ENCODE data around the gene SLC13A3.

SLC13A3 gene

DNA sequence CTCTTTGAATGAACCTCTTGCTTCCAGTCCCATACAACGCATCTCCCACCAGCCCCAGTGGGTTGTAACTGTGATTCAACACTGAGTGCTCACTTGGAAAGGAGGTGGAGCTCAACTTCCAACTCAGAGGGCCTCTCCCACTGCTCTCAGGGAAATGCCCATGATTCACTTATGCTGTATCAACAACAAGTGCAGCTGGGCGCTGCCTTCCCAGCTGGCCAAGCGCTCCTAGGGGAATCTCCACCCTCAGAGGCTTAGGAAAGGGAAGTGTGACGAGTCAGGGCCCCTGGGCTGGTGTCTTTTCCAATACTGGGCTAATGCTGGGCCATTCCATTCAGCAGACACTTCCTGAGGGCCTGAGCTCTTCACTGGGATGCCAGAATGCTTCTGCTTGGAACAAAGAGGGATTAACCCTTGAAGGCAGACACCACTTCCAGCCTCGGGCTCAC, 92.7 kb downstream of the SLC13A3 start:
- DNase-seq (ENCODE audit: low read depth, low spot score) = no peak

GRCh38 chr20:46557231-46557956, 93.9 kb downstream of the SLC13A3 start:
- DNase-seq (ENCODE audit: low read depth, low spot score) = no peak

GRCh38 chr20:46555370-46555956, 95.8 kb downstream of the SLC13A3 start:
- DNase-seq (ENCODE audit: low read depth, low spot score) = no peak

GRCh38 chr20:46554828-46555227, 96.4 kb downstream of the SLC13A3 start:
- DNase-seq (ENCODE audit: low read depth, low spot score) = no peak

- DNase-seq (ENCODE audit: low read depth, low spot score) = no peak
Observed at GRCh38 chr20:46553926-46554325, 97.3 kb downstream of the SLC13A3 start.

- DNase-seq (ENCODE audit: low read depth, low spot score) = no peak
Observed at GRCh38 chr20:46552460-46553420, 98.5 kb downstream of the SLC13A3 start.

- DNase-seq (ENCODE audit: low read depth, low spot score) = no peak
Observed at GRCh38 chr20:46551522-46552381, 99.5 kb downstream of the SLC13A3 start.

DNA sequence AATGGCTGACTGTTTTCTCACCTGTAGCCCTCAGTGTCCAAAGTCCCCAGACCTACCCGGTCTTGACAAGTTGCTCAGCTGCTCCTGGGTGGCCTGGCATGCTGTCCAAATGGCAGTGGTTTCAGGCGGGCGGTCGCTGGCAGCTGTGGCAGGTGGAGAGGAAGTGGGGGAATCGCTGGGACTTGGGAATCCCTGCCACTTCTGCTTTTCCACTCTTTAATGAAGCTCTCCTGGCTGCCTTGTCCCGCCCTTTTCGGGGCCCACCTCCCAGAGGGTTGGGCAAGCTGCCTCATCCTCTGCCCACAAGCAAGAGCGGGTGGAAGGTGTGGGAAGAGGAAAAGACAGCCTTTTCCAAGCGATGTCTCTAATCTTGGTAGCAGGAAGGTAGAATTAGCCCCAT, 100.8 kb downstream of the SLC13A3 start, which contains the start of gene OCSTAMP:
Gene OCSTAMP (minus strand): TSS at position 194 of the 400 bp plus-strand sequence. CDS start 94 bp downstream, at position 100.
- no peak for DNase-seq (ENCODE audit: low read depth, low spot score)

DNA sequence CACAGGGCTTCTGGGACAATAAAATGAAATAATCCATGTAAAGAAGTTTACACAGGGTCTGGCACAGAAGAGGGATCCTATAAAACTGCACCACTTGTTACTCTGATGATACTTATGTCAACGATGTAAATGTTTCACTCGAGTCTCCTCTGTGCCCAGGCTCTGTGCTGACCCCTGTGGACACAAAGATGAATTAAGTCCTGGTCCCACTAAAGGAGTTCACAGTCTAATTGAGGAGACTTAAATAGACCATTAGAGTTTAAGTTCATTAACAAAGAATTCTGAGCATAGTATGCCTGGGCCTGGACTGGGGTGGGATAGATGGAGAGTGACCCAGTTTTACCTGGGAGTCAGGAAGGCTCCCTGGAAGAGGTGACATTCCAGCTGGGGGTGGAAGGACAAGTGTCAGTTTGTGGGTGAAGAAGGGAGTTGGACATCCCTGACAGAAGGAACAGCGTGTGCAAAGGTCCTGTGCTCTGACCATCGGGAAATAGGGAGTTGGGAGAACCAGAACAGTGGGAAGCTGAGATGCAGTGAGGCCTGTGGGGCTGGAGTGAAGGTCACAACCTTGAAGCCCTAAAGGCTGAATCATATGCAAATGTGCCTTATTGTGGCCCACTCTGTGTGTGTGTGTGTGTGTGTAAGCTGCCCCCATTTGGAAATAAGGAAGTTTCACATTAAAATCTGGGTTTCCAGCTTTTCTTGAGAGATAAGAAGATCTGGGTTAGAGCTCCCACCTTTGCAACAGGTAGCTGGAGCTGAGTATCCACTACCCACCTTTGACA, 101.9 kb downstream of the SLC13A3 start:
- DNase-seq (ENCODE audit: low read depth, low spot score) = no peak

DNA sequence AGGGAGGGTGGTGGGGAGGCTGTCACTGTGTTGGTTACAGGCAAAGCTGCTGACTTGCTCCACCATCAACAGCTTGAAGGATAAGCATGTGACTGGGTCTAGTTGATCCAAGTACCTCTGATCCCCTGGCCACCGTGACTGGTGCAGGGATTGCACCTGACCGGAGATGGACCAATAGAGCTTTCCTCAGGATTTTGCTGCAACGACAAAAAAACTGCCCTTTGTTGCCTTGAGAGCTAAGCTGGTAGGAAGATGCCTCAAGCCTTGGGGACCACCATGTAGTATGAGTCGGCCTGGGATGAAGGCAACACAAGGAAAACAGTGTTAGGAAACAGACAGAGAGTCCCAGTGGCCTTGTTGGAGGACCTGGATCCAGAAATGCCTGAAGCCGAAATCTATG, 102.6 kb downstream of the SLC13A3 start:
- no peak for DNase-seq (ENCODE audit: low read depth, low spot score)

DNA sequence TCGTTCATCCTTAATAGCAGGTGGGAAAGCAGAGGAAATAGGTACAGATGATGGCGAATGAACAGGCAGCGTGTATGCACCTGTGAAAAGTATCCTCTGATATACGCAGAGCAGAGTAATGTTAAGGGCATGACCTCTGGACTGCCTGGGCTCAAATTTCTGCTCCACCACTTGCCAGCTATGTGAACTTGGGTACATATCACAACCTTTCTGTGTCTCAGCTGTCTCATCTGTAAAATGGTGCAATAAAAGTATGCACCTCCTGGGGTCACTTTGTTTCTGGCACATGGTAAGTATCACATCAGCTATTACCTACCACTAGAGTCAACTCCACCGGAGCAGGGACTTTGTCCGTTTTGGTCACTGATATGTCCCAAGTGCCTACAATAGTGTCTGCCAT, 103.3 kb downstream of the SLC13A3 start:
- DNase-seq (ENCODE audit: low read depth, low spot score) = no peak

DNA sequence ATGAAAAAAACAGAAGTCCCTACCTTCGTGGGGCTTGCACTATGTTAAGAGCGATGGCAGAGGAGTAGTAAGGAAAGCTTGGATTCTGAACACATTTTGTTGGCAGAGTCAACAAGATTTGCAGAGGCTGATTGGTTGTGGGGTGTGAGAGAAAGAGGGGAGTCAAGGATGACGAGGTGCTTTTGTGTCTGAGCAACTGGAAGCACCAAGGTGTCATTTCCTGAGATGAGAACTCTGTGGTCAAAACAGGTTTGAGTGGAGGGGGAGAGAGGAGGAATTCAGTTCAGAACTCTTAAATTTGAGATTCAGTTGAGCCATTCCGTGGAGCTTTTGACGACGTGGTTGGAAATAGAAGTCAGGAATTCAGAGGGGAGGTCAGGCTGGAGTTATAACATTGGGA, 104.3 kb downstream of the SLC13A3 start:
- no peak for DNase-seq (ENCODE audit: low read depth, low spot score)

GRCh38 chr20:46546298-46546697, 105.0 kb downstream of the SLC13A3 start:
- no peak for DNase-seq (ENCODE audit: low read depth, low spot score)

DNA sequence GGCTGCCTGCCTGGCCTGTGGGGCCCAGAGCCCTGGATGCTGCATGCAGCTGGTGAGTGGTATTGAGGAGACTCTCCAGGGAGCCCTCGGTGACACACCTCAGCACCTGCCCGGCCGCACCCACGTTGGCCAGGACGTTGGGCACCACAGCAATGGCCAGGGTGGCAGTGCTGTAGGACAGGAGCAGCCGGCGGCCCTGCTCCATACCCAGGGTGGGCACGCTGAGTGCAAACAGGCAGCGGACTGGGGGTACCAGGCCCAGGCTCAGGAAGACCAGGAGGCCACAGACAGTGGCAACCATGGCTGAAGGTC, 105.5 kb downstream of the SLC13A3 start:
- no peak for DNase-seq (ENCODE audit: low read depth, low spot score)

DNA sequence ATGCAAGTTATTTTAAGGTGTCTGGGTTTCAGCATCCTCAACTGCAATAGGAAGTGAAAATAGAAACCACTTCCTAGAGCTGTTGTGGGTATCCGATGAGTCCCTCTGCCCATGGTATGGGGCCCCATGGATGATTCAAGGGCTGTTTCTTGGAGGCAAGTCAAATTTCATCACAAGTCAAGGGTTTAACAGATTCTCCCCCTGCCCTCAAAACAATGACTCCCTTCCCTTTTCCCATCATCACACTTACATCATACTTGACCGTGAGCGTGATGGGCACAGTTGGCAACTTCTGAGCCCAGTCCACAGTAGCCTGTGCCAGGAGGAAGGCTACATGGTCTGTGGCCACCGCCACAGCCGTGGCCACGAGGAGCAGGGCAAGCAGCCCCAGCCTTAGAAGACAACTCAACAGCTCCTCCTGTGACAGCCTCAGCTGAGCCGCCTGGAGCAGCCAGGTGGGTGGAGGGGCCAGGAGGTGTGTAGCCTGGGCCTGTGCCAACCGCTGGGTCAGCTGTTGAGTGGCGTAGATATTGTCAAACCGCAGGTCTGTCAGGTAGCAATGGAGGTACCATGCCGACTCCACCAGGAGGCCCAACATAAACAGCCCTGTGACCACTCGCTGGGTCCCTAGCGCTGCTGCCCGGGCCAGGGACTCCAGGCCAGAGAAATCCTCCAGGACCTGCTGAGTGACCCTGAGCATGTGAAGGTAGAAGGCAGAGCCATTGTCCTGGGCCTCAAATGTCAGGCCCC, 106.0 kb downstream of the SLC13A3 start:
- no peak for DNase-seq (ENCODE audit: low read depth, low spot score)

- DNase-seq (ENCODE audit: low read depth, low spot score) = no peak
Observed at GRCh38 chr20:46544576-46544975, 106.7 kb downstream of the SLC13A3 start.

- no peak for DNase-seq (ENCODE audit: low read depth, low spot score)
Observed at GRCh38 chr20:46543959-46544358, 107.3 kb downstream of the SLC13A3 start.

GRCh38 chr20:46543033-46543432, 108.2 kb downstream of the SLC13A3 start:
- no peak for DNase-seq (ENCODE audit: low read depth, low spot score)

GRCh38 chr20:46541229-46541935, 109.9 kb downstream of the SLC13A3 start:
- DNase-seq (ENCODE audit: low read depth, low spot score) = no peak

Measured in activated naive CD8-positive, alpha-beta T cell treated with anti-CD3 and anti-CD28 coated beads, Interleukin-2, amount 50 U/mL, for 16 hours (primary cell).